Measurements from ENCODE around the gene BTLA. TPM values are rescaled to one million over a fixed set of nuclear protein-coding genes. Genes with fewer than 3 reads are reported as not detected.
"Not testable (repeated sequence)": the region's sequence is repeated elsewhere in the genome, so short reads cannot be mapped to it uniquely, and the experiment has no call there.

The BTLA gene
- total and polyA plus RNA-seq, 2 of the 13 experiments (the other 11 are each of a cell fraction or from before 2014, with no cell fraction given), result not detected

GRCh38 chr3:112531358-112531781, 32.1 kb upstream of the BTLA start (continued):
- peak; percentile 39 for TF ChIP-seq CTCF (CRISPR knock-in tag; IDR thresholded peaks at IDR 0.05)
- no peak for TF ChIP-seq ZNF441 (CRISPR knock-in tag; IDR thresholded peaks at IDR 0.05; ENCODE audit: borderline replicate concordance)

- Histone ChIP-seq H3K4me1 (ENCODE audit: insufficient read depth, low read length) (no peaks in the 10 kb centered on the region), H2AFZ (ENCODE audit: low read length) (no peak overlapping the region), H3K4me3 (replicated peaks in 1 of 3; ENCODE audit: insufficient read depth in 1 of 3, low read depth in 2 of 3, low read length in 3 of 3) (no peak overlapping the region), H3K27ac (ENCODE audit: extremely low read length, insufficient read depth, low read length) (no peak overlapping the region), H4K20me1 (ENCODE audit: insufficient read depth, low read length) (no peaks in the 10 kb centered on the region; the same call in 1 of the 2 replicates), H3K27me3 (ENCODE audit: control insufficient read depth in 1 of 2, insufficient read depth in 2 of 2, low read length in 2 of 2) (no peaks in the 10 kb centered on the region), H3K79me2 (ENCODE audit: insufficient read depth, low read length) (no peaks in the 10 kb centered on the region), H3K36me3 (replicated peaks in 1 of 2; ENCODE audit: control insufficient read depth in 1 of 2, insufficient read depth in 2 of 2, low read length in 2 of 2) (peaks cover 1 to 11% of the 10 kb centered on the region in 2 experiments; a peak in 4 of 5 replicates), H3K4me2 (ENCODE audit: low read depth, low read length) (no peak overlapping the region), H3K9ac (ENCODE audit: insufficient read depth, low read depth, low read length) (no peak overlapping the region), H3K9me3 (ENCODE audit: low read length) (no peaks in the 10 kb centered on the region)
- no peak for TF ChIP-seq PATZ1 (CRISPR knock-in tag; IDR thresholded peaks at IDR 0.05)
- TF ChIP-seq ADNP (CRISPR knock-in tag; IDR thresholded peaks at IDR 0.05), result no peak
- no peak for TF ChIP-seq ZFP62 (CRISPR knock-in tag; IDR thresholded peaks at IDR 0.05)
- no peak for TF ChIP-seq ZNF678 (CRISPR knock-in tag; IDR thresholded peaks at IDR 0.05)
- TF ChIP-seq PHB2 (IDR thresholded peaks at IDR 0.05; ENCODE audit: partially characterized antibody), result no peak
- no peak for TF ChIP-seq ZBTB37 (CRISPR knock-in tag; IDR thresholded peaks at IDR 0.05)
- TF ChIP-seq ZNF672 (CRISPR knock-in tag; IDR thresholded peaks at IDR 0.05), result no peak
- ATAC-seq (no peak), DNase-seq (ENCODE audit: low spot score) (no peak), FAIRE-seq (no peak)
- ChIA-PET POLR2A (no interaction called here), CTCF (ENCODE audit: low intra/inter-chr PET ratio, low total read pairs) (interaction anchor here (1.4 to 1.9 kb wide), 2 partner anchors 237 to 419 kb away, joined by 6 read pairs; partner anchors contain the start of gene SLC9C1)
- intact Hi-C loops (cut with micrococcal nuclease; ENCODE audit: unreplicated experiment) (loop anchor here (5.0 kb wide), 1 partner anchor 203 kb away; no protein-coding TSS in a partner anchor), in situ Hi-C loops (cut with HindIII; ENCODE audit: extremely low pct_ligation_motif_present, low pct_unique_long_range_greater_than_20kb) (loop anchor here (10.0 kb wide), 2 partner anchors 206 to 416 kb away; no protein-coding TSS in a partner anchor)
- no TSS peak for BruUV-seq (replicated peaks)
- WGBS (ENCODE audit: low lambda C conversion rate), result 95% methylated on average over 3 of the region's 3 CpGs
Measured at GRCh38 chr3:112530573-112530972, 31.3 kb upstream of the BTLA start.

GRCh38 chr3:112524127-112524526, 24.9 kb upstream of the BTLA start:
- H3K36me3 ChIP-seq (replicated peaks in 1 of 2; ENCODE audit: control insufficient read depth in 1 of 2, insufficient read depth in 2 of 2, low read length in 2 of 2); H3K79me2 ChIP-seq (ENCODE audit: insufficient read depth, low read length); H3K4me2 ChIP-seq (ENCODE audit: low read depth, low read length); FAIRE-seq; H3K27me3 ChIP-seq (ENCODE audit: control insufficient read depth in 1 of 2, insufficient read depth in 2 of 2, low read length in 2 of 2); H2AFZ ChIP-seq (ENCODE audit: low read length); H4K20me1 ChIP-seq (ENCODE audit: insufficient read depth, low read length); intact Hi-C loops (cut with micrococcal nuclease; ENCODE audit: unreplicated experiment); H3K9me3 ChIP-seq (ENCODE audit: low read length); H3K27ac ChIP-seq (ENCODE audit: extremely low read length, insufficient read depth, low read length); CTCF ChIA-PET (ENCODE audit: low intra/inter-chr PET ratio, low total read pairs); H3K4me3 ChIP-seq (replicated peaks in 1 of 3; ENCODE audit: insufficient read depth in 1 of 3, low read depth in 2 of 3, low read length in 3 of 3); POLR2A ChIA-PET; H3K9ac ChIP-seq (ENCODE audit: insufficient read depth, low read depth, low read length); in situ Hi-C loops (cut with HindIII; ENCODE audit: extremely low pct_ligation_motif_present, low pct_unique_long_range_greater_than_20kb); ATAC-seq; H3K4me1 ChIP-seq (ENCODE audit: insufficient read depth, low read length); DNase-seq (ENCODE audit: low spot score); BruUV-seq (replicated peaks): not testable (repeated sequence)
- 92% methylated on average over 6 of the region's 6 CpGs for WGBS (ENCODE audit: low lambda C conversion rate)

All from HepG2 (cell line).